Measurements from ENCODE around the gene OR4C13. TPM values are rescaled to one million over a fixed set of nuclear protein-coding genes. Genes with fewer than 3 reads are reported as not detected.
"Not testable (repeated sequence)": the region's sequence is repeated elsewhere in the genome, so short reads cannot be mapped to it uniquely, and the experiment has no call there.

Gene OR4C13
- not detected in 2 replicates for total RNA-seq
- polyA plus RNA-seq = not detected in 2 replicates
- not detected in 2 replicates for polyA plus RNA-seq (2011; cell fraction: cytosol; rRNA removed)
- polyA plus RNA-seq (2011; cell fraction: nucleus; rRNA removed) = not detected in 2 replicates
- not detected in 2 replicates for polyA plus RNA-seq (2012)
- not detected in 2 replicates for polyA minus RNA-seq
- not detected for polyA minus RNA-seq (2011; cell fraction: cytosol; rRNA and poly(A)+ RNA removed)
- polyA minus RNA-seq (2011; cell fraction: nucleus; rRNA and poly(A)+ RNA removed) = not detected in 2 replicates
- not detected for Bru-seq, nascent RNA
- BruChase-seq, experiment 1, labeled RNA remaining after a 6-hour chase = not detected
- BruChase-seq, experiment 2, labeled RNA remaining after a 2-hour chase = not detected
- long read RNA-seq = 0 reads

- no peaks in the 10 kb centered on the region for H3K79me2 ChIP-seq (ENCODE audit: control insufficient read depth, insufficient read depth, low read length)
- H4K20me1 ChIP-seq (replicated peaks; ENCODE audit: control insufficient read depth, extremely low read depth, insufficient read depth, low read length) = no peaks in the 10 kb centered on the region
- no peak for DNase-seq (ENCODE audit: low read depth, low spot score)
- intact Hi-C loops (cut with micrococcal nuclease) = no loop called here
- H3K27me3 ChIP-seq (ENCODE audit: control insufficient read depth in 2 of 2, insufficient read depth in 2 of 2, low read length in 2 of 2) = no peaks in the 10 kb centered on the region
- H3K9ac ChIP-seq (replicated peaks; ENCODE audit: extremely low read depth, insufficient read depth, low read length) = no peak within 1 kb of the TSS
- ChIA-PET CTCF (no interaction called here), POLR2A (no interaction called here)
- dilution Hi-C loops (cut with MboI; ENCODE audit: extremely low pct_ligation_motif_present, low sequenced_read_pairs) = no loop called here
- no peak for FAIRE-seq
- TF ChIP-seq MYC (IDR thresholded peaks at IDR 0.05; ENCODE audit: low read depth, low read length) (no peak), EZH2 (IDR thresholded peaks at IDR 0.05; ENCODE audit: borderline replicate concordance, low read depth, low read length, severe bottlenecking) (no peak), POLR2A (IDR thresholded peaks at IDR 0.05; ENCODE audit: low read depth, low read length) (no peak), JUN (IDR thresholded peaks at IDR 0.05; ENCODE audit: borderline replicate concordance, insufficient read depth, insufficient read length, low read depth) (no peak), FOS (IDR thresholded peaks at IDR 0.05; ENCODE audit: borderline replicate concordance, insufficient read depth, low read length) (no peak), POLR2AphosphoS5 (IDR thresholded peaks at IDR 0.05; ENCODE audit: insufficient read depth, low read depth, low read length) (no peak), MAX (IDR thresholded peaks at IDR 0.05; ENCODE audit: insufficient read depth, insufficient read length) (no peak), GATA2 (IDR thresholded peaks at IDR 0.05; ENCODE audit: insufficient read depth, insufficient read length, low read depth, low read length) (no peak)
- TF ChIP-seq, protein P1, sequence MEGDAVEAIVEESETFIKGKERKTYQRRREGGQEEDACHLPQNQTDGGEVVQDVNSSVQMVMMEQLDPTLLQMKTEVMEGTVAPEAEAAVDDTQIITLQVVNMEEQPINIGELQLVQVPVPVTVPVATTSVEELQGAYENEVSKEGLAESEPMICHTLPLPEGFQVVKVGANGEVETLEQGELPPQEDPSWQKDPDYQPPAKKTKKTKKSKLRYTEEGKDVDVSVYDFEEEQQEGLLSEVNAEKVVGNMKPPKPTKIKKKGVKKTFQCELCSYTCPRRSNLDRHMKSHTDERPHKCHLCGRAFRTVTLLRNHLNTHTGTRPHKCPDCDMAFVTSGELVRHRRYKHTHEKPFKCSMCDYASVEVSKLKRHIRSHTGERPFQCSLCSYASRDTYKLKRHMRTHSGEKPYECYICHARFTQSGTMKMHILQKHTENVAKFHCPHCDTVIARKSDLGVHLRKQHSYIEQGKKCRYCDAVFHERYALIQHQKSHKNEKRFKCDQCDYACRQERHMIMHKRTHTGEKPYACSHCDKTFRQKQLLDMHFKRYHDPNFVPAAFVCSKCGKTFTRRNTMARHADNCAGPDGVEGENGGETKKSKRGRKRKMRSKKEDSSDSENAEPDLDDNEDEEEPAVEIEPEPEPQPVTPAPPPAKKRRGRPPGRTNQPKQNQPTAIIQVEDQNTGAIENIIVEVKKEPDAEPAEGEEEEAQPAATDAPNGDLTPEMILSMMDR (IDR thresholded peaks at IDR 0.05; ENCODE audit: extremely low read depth in 1 of 2, insufficient read depth in 1 of 2, low read depth in 1 of 2, low read length in 2 of 2) = no peak
- BruUV-seq (replicated peaks) = no TSS peak
- H3K27ac ChIP-seq (ENCODE audit: insufficient read depth, low read depth, low read length) = no peak within 1 kb of the TSS
- no peaks in the 10 kb centered on the region for H3K9me1 ChIP-seq (replicated peaks; ENCODE audit: control insufficient read depth, extremely low read depth, insufficient read depth, low read length)
- no peak within 1 kb of the TSS for H2AFZ ChIP-seq (ENCODE audit: low read depth, low read length)
- H3K4me1 ChIP-seq (ENCODE audit: control insufficient read depth, extremely low read depth, insufficient read depth, low read length) = no peaks in the 10 kb centered on the region
- H3K4me2 ChIP-seq (ENCODE audit: insufficient read depth, low read length) = no peak within 1 kb of the TSS
- H3K4me3 ChIP-seq (replicated peaks in 1 of 3; ENCODE audit: insufficient read depth in 1 of 3, low read depth in 1 of 3, low read length in 3 of 3) = no peak within 1 kb of the TSS
- no peaks in the 10 kb centered on the region for H3K36me3 ChIP-seq (ENCODE audit: control insufficient read depth in 2 of 2, extremely low read depth in 1 of 2, insufficient read depth in 2 of 2, low read length in 2 of 2)
- peaks cover 3% of the 10 kb centered on the region for H3K9me3 ChIP-seq (replicated peaks; ENCODE audit: control insufficient read depth, insufficient read depth, low read length)
These were observed at the start of gene OR4C13 for GRCh38 chr11:49952091-49952490. OR4C13 (plus strand) TSS chr11:49952391; CDS start chr11:49952423, 32 bp downstream.

GRCh38 chr11:49911516-49911915 is 40.7 kb upstream of the OR4C13 start:
- H3K27me3 ChIP-seq (ENCODE audit: control insufficient read depth in 2 of 2, insufficient read depth in 2 of 2, low read length in 2 of 2); H3K79me2 ChIP-seq (ENCODE audit: control insufficient read depth, insufficient read depth, low read length); H3K4me2 ChIP-seq (ENCODE audit: insufficient read depth, low read length); H2AFZ ChIP-seq (ENCODE audit: low read depth, low read length); FAIRE-seq; H3K4me3 ChIP-seq (replicated peaks in 1 of 3; ENCODE audit: insufficient read depth in 1 of 3, low read depth in 1 of 3, low read length in 3 of 3); H3K27ac ChIP-seq (ENCODE audit: insufficient read depth, low read depth, low read length); H3K36me3 ChIP-seq (ENCODE audit: control insufficient read depth in 2 of 2, extremely low read depth in 1 of 2, insufficient read depth in 2 of 2, low read length in 2 of 2); POLR2A ChIA-PET; H3K9me1 ChIP-seq (replicated peaks; ENCODE audit: control insufficient read depth, extremely low read depth, insufficient read depth, low read length); H4K20me1 ChIP-seq (replicated peaks; ENCODE audit: control insufficient read depth, extremely low read depth, insufficient read depth, low read length); H3K9ac ChIP-seq (replicated peaks; ENCODE audit: extremely low read depth, insufficient read depth, low read length); CTCF ChIA-PET; dilution Hi-C loops (cut with MboI; ENCODE audit: extremely low pct_ligation_motif_present, low sequenced_read_pairs); H3K9me3 ChIP-seq (replicated peaks; ENCODE audit: control insufficient read depth, insufficient read depth, low read length); H3K4me1 ChIP-seq (ENCODE audit: control insufficient read depth, extremely low read depth, insufficient read depth, low read length); intact Hi-C loops (cut with micrococcal nuclease); BruUV-seq (replicated peaks); DNase-seq (ENCODE audit: low read depth, low spot score): not testable (repeated sequence)

- BruUV-seq (replicated peaks); H3K9me1 ChIP-seq (replicated peaks; ENCODE audit: control insufficient read depth, extremely low read depth, insufficient read depth, low read length); H2AFZ ChIP-seq (ENCODE audit: low read depth, low read length); POLR2A ChIA-PET; H3K36me3 ChIP-seq (ENCODE audit: control insufficient read depth in 2 of 2, extremely low read depth in 1 of 2, insufficient read depth in 2 of 2, low read length in 2 of 2); FAIRE-seq; H3K79me2 ChIP-seq (ENCODE audit: control insufficient read depth, insufficient read depth, low read length); dilution Hi-C loops (cut with MboI; ENCODE audit: extremely low pct_ligation_motif_present, low sequenced_read_pairs); CTCF ChIA-PET; intact Hi-C loops (cut with micrococcal nuclease); H3K27ac ChIP-seq (ENCODE audit: insufficient read depth, low read depth, low read length); H4K20me1 ChIP-seq (replicated peaks; ENCODE audit: control insufficient read depth, extremely low read depth, insufficient read depth, low read length); DNase-seq (ENCODE audit: low read depth, low spot score); H3K4me3 ChIP-seq (replicated peaks in 1 of 3; ENCODE audit: insufficient read depth in 1 of 3, low read depth in 1 of 3, low read length in 3 of 3); H3K4me1 ChIP-seq (ENCODE audit: control insufficient read depth, extremely low read depth, insufficient read depth, low read length); H3K4me2 ChIP-seq (ENCODE audit: insufficient read depth, low read length); H3K9me3 ChIP-seq (replicated peaks; ENCODE audit: control insufficient read depth, insufficient read depth, low read length); H3K27me3 ChIP-seq (ENCODE audit: control insufficient read depth in 2 of 2, insufficient read depth in 2 of 2, low read length in 2 of 2); H3K9ac ChIP-seq (replicated peaks; ENCODE audit: extremely low read depth, insufficient read depth, low read length): not testable (repeated sequence)
These were observed 3.5 kb upstream of the OR4C13 start for GRCh38 chr11:49948701-49949100.

All from endothelial cell of umbilical vein (primary cell).